Cerebellar nuclear complex (tissue), 1 donor: ENCODE data around the gene SP9.

ENCODE experiments used
- DNase-seq, 2 experiments: peaks; one replicate each; lab custom pipeline; 2025; lab: John Stamatoyannopoulos, UW

SP9 gene

DNA sequence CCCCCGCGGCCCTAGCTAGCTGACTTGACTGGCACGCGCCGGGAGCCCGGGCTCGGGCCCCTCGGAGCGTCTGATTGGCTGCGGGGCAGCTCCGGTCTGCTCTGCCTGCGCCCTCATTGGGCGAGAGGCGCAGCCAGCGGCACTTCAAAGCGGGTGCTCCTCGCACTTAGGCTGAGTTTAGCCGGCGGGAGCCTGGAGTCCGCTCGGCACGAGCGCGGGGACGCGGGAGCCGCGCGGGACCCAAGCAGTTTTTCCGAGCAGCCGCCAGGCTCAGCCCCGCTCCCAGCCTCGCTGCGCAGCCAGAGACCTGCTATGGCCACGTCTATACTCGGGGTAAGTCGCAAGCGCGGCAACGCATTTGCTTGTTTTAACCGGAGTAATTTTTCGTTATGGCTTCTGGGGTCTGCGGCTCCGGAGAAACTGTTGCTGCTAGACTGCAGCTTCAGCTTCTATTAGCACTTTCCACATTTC, at the start of gene SP9:
Gene SP9 (plus strand): TSS at position 174 of the 471 bp plus-strand sequence. CDS start 139 bp downstream, at position 313.
- DNase-seq = no peak

DNA sequence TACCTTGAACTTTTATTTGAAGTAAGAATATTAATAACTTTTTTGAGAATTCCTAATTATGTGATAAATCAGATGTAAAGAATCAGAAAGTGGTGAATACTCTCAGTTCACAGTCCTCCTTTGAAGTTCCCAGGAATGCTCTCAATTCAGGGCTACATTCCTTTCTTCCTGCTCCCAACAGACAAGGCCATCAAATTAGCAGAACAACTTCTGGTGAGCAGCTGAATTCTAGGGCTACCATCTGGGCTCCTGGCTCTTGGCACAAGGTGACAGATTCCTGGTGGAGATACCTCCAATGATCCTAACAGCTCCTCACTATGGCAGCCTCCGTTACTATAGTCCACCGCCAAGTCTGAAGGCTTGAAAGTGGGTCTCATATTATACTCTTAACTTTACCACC, 48.6 kb upstream of the SP9 start:
- DNase-seq = no peak

DNA sequence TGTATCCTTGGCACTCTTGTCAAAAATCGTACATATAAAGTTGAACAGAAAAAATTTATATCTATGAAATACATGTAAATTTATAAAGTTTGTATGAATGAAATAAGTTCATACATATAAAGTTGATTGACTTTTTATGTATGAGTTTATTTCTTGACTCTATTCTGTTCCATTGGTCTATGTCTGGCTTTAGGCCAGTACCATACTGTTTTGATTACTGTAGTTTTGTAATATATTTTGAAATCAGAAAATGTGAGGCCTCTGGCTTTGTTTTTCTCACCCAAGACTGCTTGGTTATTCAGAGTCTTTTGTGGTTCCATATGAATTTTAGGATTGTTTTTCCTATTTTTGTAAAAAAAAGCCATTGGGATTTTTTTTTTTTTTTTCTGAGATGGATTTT, 41.8 kb upstream of the SP9 start:
- DNase-seq = no peak

DNA sequence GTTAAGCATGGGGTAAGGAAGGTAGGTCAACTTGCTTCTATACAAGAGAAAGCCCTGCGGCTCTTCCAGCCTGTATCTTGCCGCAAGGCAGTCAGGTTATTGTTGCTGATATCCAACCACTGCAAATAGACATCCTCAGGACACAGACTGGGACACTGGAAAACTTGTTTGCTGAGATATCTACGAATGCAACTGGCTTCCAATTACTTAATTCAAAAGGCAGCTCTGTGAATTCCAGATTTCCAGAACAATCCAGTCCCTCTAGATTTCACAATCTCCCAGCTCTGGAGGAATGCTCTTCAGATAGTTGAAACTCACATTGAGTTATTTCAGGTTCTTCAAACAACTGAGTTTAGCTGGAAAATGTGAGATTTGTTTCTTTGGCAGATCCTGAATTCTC, 34.6 kb upstream of the SP9 start:
- no peak for DNase-seq

DNA sequence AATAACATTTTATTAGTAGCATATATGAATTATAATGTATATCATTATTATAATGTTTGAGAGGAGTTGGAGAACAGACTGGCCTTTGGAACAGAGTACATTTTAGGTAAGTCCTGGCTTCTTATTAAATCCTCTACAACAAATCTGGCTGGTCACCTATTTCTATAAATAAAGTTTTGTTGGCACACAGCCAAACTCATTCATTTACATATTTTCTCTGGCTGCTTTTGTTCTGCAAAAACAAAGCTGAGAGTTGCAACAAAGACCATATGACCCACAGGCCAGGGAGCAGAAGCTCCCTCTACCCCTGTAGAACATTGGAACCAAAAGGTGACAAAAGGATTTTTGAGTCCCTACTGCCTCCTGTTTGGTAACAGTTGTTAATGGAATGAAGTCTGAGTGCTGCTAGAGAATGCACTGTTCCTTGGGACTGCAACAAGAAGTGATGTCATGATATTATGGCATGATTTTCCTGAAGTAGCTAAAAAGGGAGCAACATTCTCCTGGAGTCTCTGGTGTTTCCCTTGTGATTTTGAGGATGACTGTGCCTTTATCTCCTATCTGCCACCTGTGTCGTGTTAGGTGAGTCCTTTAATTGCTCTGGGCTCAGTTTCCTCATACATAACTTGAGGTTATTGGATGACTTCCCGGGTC, 22.0 kb upstream of the SP9 start:
- DNase-seq = no peak

GRCh38 chr2:174322149-174322548, 12.6 kb upstream of the SP9 start:
- DNase-seq = no peak

DNA sequence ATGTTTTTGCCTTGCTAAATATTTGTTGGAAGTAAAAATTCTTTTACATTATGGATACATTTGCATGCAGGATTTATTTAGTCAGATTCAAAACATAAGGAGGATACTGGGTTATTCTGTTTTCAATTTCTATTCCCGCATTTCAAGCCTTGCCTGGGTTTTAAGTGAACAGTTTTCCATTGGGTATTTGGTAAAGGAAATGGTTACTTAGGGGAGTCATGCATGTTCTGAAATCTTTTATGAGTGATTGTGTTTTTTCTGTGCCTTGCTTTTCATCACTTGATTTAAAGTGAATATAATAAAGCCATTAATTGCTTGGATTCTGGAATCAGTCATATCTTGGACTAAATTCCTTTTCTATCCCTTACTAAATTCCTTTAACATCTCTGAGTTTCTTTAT, 12.0 kb upstream of the SP9 start:
- no peak for DNase-seq

- DNase-seq = no peak
Observed at GRCh38 chr2:174324530-174324929, 10.2 kb upstream of the SP9 start.

GRCh38 chr2:174325373-174326160, 9.2 kb upstream of the SP9 start:
- no peak for DNase-seq

GRCh38 chr2:174326161-174327020, 8.4 kb upstream of the SP9 start:
- no peak for DNase-seq

GRCh38 chr2:174327021-174327840, 7.5 kb upstream of the SP9 start:
- DNase-seq = no peak

DNA sequence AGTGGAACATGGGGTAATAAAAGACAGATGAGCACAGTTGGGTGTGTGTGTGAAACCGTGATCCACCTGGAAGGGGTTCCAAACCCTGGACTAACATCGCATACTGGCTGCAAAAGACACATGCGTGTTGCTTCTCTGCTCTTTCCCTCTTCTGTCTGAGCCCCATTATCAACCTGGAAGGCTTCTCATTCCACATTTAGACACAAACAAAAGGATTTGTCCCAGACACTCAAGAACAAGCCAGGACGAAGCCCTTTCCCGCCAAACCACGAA, 7.0 kb upstream of the SP9 start:
- no peak for DNase-seq

- DNase-seq = no peak
Observed at GRCh38 chr2:174328114-174328960, 6.4 kb upstream of the SP9 start.

DNA sequence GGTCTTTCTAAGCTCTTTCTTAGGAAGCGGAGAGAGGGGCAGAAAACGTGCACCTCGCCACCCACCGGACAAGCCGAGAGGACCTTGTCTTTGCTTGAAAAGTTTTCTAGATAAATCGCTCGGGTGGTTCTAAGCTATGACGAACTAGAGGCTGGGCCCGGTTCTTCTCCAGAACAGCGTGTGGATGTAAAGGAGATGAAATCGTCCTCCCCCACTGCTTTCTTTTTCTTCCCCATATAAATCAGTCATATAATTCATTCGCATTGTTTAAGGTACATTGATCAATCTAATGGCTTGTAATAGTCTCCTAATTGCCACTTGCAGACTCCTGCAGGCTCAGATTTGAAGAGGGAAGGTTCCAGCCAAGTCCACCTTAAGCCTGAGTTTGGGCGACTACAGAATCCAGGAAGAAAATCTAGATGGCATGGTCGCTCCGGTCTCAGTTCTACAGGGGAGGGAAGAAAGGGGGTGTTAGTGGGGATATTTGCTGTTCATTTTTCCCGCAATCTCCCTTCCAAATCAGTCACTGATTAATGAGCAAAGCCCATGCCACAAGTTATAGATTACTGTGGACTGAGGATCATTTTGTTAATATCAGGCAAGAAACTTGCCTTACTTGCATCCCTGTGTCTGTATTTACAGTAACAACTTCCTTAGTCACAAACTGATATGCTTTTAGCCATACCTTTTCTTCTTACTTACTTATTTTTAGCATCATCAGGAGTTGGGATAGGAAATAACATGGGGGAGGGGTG, 5.6 kb upstream of the SP9 start:
- no peak for DNase-seq

GRCh38 chr2:174330945-174331594, 3.7 kb upstream of the SP9 start:
- no peak for DNase-seq

GRCh38 chr2:174331595-174332216, 3.0 kb upstream of the SP9 start:
- no peak for DNase-seq

- DNase-seq = no peak
Observed at GRCh38 chr2:174332217-174332963, 2.4 kb upstream of the SP9 start.

DNA sequence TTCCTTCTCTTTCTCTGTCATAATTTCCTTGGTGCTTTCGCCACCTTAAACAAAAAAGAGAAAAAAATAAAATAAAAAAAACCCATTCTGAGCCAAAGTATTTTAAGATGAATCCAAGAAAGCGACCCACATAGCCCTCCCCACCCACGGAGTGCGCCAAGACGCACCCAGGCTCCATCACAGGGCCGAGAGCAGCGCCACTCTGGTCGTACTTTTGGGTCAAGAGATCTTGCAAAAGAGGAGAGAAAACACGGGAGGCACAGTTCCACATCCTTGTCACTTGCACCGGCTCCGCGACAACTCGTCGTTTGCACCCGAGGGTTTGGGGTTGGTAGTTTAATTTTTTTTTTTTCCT, 1.8 kb upstream of the SP9 start:
- no peak for DNase-seq
